Spleen (tissue), 11 donors: Measurements from ENCODE around the gene SHROOM4. TPM values are rescaled to one million over a fixed set of nuclear protein-coding genes. Genes with fewer than 3 reads are reported as not detected.

ENCODE experiments used
- DNase-seq: peaks from one replicate; pipeline ENCODE4 v3.0.0-alpha.2; 2020
- H3K27ac ChIP-seq, 8 donors: fragments of 200-600 bp; sonication (generic) in 7 of 8; 1 replicate in 4 of 8; 2 replicates in 4 of 8; pipeline versions ENCODE4 v1.5.0 to v1.8.0; 2016 to 2021; ENCODE audit warnings: inconsistent platforms in 4 of 8, mild to moderate bottlenecking in 4 of 8, moderate library complexity in 1 of 8
- H3K27me3 ChIP-seq, 7 donors: fragments of 200-600 bp; sonication (generic) in 6 of 7; replicated peaks in 1 of 7; 1 replicate in 4 of 7; 2 replicates in 3 of 7; pipeline versions ENCODE4 v1.5.0 to v1.8.0; 2016 to 2021; ENCODE audit warnings: inconsistent platforms in 3 of 7, mild to moderate bottlenecking in 1 of 7
- H3K36me3 ChIP-seq, 6 donors: fragments of 200-600 bp; sonication (generic) in 5 of 6; 1 replicate in 4 of 6; 2 replicates in 2 of 6; pipeline versions ENCODE4 v1.5.0 to v1.8.0; 2016 to 2021; ENCODE audit warnings: inconsistent platforms in 2 of 6
- H3K4me1 ChIP-seq, 6 donors: fragments of 200-600 bp; sonication (generic) in 5 of 6; 1 replicate in 3 of 6; 2 replicates in 3 of 6; pipeline versions ENCODE4 v1.5.0 to v1.8.0; 2016 to 2021; ENCODE audit warnings: inconsistent platforms in 3 of 6
- H3K4me3 ChIP-seq, 8 donors: fragments of 200-600 bp; sonication (generic) in 7 of 8; 1 replicate in 4 of 8; 2 replicates in 4 of 8; pipeline versions ENCODE4 v1.5.0 to v1.8.0; 2016 to 2021; ENCODE audit warnings: inconsistent platforms in 4 of 8, mild to moderate bottlenecking in 4 of 8, moderate library complexity in 2 of 8
- H3K9me3 ChIP-seq, 8 donors: fragments of 200-600 bp; sonication (generic) in 7 of 8; 1 replicate in 4 of 8; 2 replicates in 4 of 8; pipeline versions ENCODE4 v1.5.0 to v1.8.0; 2016 to 2021; ENCODE audit warnings: inconsistent platforms in 4 of 8
- CTCF ChIP-seq, 11 experiments: fragments of 200-600 bp in 7 of 11; fragments of 450-650 bp in 4 of 11; sonication (generic) in 4 of 11; IDR thresholded peaks in 8 of 11; conservative IDR thresholded peaks in 3 of 11; 1 replicate in 7 of 11; 2 replicates in 4 of 11; pipeline versions ENCODE4 v1.4.0 to v1.8.0; 2016 to 2021; ENCODE audit warnings: antibody characterized with exemption in 11 of 11, inconsistent platforms in 4 of 11, mild to moderate bottlenecking in 1 of 11
- POLR2A ChIP-seq, 3 donors: fragments of 450-650 bp; IDR thresholded peaks; one replicate each; pipeline ENCODE4 v1.5.1; 2017; ENCODE audit warnings: antibody characterized with exemption in 3 of 3, mild to moderate bottlenecking in 1 of 3
- POLR2AphosphoS5 ChIP-seq, 3 donors: sonication (generic); formaldehyde crosslinking; IDR thresholded peaks; one replicate each; pipeline ENCODE4 v1.5.1; 2017; ENCODE audit warnings: antibody characterized with exemption in 3 of 3
- WGBS, 5 donors: extraction: QIAGEN DNeasy Blood & Tissue Kit in 3 of 5; methylation state at CpG; one replicate each; pipeline versions ENCODE4 v1.1.5 to v1.1.7; 2013 to 2018; 5-methylcytosine and 5-hydroxymethylcytosine counted together
- intact Hi-C: fragments of 100-400 bp; cut with DNase I; formaldehyde crosslinking; loops from one replicate; pipeline ENCODE4 v1.15.0; 2023; ENCODE audit warnings: low total_unique reads
- polyA plus RNA-seq, 3 donors: library from polyadenylated mRNA; stranded (reverse); fragments of 200-250 nt; gene quantifications; one replicate each; pipeline ENCODE4 v1.2.1, GENCODE V29; 2013
- total RNA-seq, 7 donors: library from RNA; depleted of rRNA in 3 of 7; stranded (reverse); fragments of >200 nt in 3 of 7; fragmentation: NEBNext Ultra II Directional in 4 of 7; extraction: Animal tissue kit (Norgen Biotek cat#: 25700) in 4 of 7; gene quantifications; one replicate each; pipeline versions ENCODE4 v1.1.0 to v1.2.1, GENCODE V29; 2016 to 2021
- donor health status: healthy with polysubstance abuse.
- donor health status: DM: no; HTN: no; CAD: no; lungs with moderate emphysema.
- donor health status: DM: no; HTN: no; CAD: no.
- donor health status: Bipolar disorder and iron deficiency.
- donor health status: healthy.
- donor health status: DM: no; HTN: no; CAD: no.
- donor health status: DM: yes; HTN: yes; CAD: no.

SHROOM4 gene
- total and polyA plus RNA-seq, 10 donors: 0.24 to 4.4 (median 2.4) TPM

GRCh38 chrX:50771382-50771781, 42.6 kb downstream of the SHROOM4 start:
- WGBS, 5 donors: 57 to 90% (median 77%) methylated on average over 2 of the region's 2 CpGs
- Histone ChIP-seq H3K27me3 (peaks cover 0 to 6% (median 0%) of the 10 kb centered on the region in 7 donors), H3K27ac (no peak overlapping the region), H3K4me1 (no peaks in the 10 kb centered on the region), H3K36me3 (no peaks in the 10 kb centered on the region), H3K4me3 (no peak overlapping the region), H3K9me3 (no peaks in the 10 kb centered on the region)
- no peak for DNase-seq
- TF ChIP-seq CTCF (IDR thresholded peaks at IDR 0.05 in 8 of 11, conservative IDR thresholded peaks at IDR 0.05 in 3 of 11): no peak
- TF ChIP-seq POLR2A (IDR thresholded peaks at IDR 0.05): no peak
- TF ChIP-seq POLR2AphosphoS5 (IDR thresholded peaks at IDR 0.05): no peak
- intact Hi-C loops: no loop called here

- WGBS, 5 donors: 50 to 83% (median 64%) methylated on average over 1 to 2 of the region's 2 CpGs
- H3K36me3 ChIP-seq: no peaks in the 10 kb centered on the region
- H3K9me3 ChIP-seq: no peaks in the 10 kb centered on the region
- DNase-seq: no peak
- no peaks in the 10 kb centered on the region for H3K4me1 ChIP-seq
- intact Hi-C loops: no loop called here
- no peak overlapping the region for H3K4me3 ChIP-seq
- no peak overlapping the region for H3K27ac ChIP-seq
- no peak for TF ChIP-seq CTCF (IDR thresholded peaks at IDR 0.05 in 8 of 11, conservative IDR thresholded peaks at IDR 0.05 in 3 of 11)
- no peaks in the 10 kb centered on the region for H3K27me3 ChIP-seq
These were observed 43.3 kb downstream of the SHROOM4 start for GRCh38 chrX:50770702-50771101.

GRCh38 chrX:50769389-50770063, 44.5 kb downstream of the SHROOM4 start:
- intact Hi-C loops: no loop called here
- WGBS, 5 donors: 86 to 98% (median 92%) methylated on average over 5 of the region's 5 CpGs
- H3K27me3 ChIP-seq: peaks cover 0 to 4% (median 0%) of the 10 kb centered on the region in 7 donors

More at GRCh38 chrX:50769389-50770063, 44.5 kb downstream of the SHROOM4 start:
- H3K36me3 ChIP-seq: no peaks in the 10 kb centered on the region
- H3K9me3 ChIP-seq: no peaks in the 10 kb centered on the region
- H3K4me1 ChIP-seq: no peaks in the 10 kb centered on the region
- H3K27ac ChIP-seq: no peak overlapping the region
- no peak for TF ChIP-seq POLR2AphosphoS5 (IDR thresholded peaks at IDR 0.05)
- TF ChIP-seq POLR2A (IDR thresholded peaks at IDR 0.05): no peak
- TF ChIP-seq CTCF (IDR thresholded peaks at IDR 0.05 in 8 of 11, conservative IDR thresholded peaks at IDR 0.05 in 3 of 11): no peak
- no peak overlapping the region for H3K4me3 ChIP-seq
- DNase-seq: no peak
